ENCODE data around the gene EXOSC7.

- TF ChIP-seq CTCF (IDR thresholded peaks at IDR 0.05 in 4 of 5, conservative IDR thresholded peaks at IDR 0.05 in 1 of 5) (no peak), POLR2A (IDR thresholded peaks at IDR 0.05) (no peak)
Measured at GRCh38 chr3:44995142-44995770, 19.2 kb downstream of the EXOSC7 start.
